Effector CD4-positive, alpha-beta T cell (primary cell): ENCODE measurements around the gene THRSP.
A peak's percentile ranks its signal among the peaks of the same experiment; 100 is the strongest.
"Not testable (repeated sequence)": the region's sequence is repeated elsewhere in the genome, so short reads cannot be mapped to it uniquely, and the experiment has no call there.

Experiments used
- DNase-seq: peaks from one replicate; pipeline ENCODE4 v3.0.0-alpha.2; 2020

The THRSP gene

DNA sequence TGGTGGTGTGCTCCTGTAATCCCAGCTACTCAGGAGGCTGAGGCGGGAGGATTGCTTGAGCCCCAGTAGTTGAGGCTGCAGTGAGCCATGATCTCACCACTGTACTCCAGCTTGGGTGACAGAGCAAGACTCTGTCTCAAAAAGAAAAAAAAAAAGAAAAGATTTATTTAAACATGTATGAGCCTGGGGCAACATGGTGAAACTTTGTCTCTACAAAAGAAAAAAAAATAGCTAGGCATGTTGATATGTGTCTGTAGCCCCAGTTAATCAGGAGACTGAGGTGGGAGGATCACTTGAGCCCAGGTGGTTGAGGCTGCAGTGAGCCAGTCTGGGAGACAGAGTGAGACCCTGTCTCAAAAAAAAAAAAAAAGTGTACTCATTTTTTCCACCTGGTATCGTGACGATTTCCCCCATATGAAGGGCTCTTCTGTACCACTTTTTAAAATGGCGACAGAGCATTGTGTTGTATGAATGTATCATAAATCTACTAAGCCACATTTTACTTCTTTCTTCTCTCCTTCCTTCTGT is 24.2 kb upstream of the THRSP start:
- DNase-seq = no peak

DNA sequence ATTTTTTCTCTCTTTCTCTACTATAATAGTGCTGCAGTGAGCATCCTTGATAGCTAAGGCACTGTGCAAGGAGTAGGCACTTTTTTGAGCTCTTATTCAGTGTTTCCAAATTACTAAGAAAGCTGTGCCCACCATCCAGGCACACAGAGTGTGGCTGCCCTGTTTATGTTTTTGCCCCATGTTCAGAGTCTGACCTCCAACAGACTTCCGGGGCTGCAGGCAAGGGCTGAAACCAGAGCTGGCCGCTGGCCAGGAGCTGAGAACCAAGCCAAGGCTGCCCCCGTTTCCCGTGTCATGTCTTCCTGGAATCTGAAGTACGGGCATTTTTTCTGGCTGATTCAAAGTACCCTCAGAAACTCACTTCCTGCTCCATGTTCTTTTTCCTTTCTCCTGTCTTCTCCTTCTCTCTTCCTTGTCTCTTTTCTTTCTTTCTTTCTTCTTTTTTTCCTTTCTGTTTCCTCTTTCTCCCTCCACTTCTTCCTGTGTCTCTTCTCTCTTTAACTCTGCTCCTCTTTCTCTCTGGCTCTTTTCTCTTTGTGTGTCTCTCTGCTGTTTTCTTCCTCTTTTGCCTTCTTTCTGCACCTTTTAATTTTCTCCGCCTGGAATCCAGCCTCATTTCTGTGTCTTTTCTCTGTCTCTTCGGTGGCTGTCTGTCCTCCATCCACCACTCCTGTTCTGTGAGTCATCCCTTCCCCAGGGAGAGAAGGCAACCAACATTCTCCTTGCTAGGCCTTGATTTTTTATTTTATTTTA is 23.6 kb upstream of the THRSP start:
- DNase-seq = no peak

DNA sequence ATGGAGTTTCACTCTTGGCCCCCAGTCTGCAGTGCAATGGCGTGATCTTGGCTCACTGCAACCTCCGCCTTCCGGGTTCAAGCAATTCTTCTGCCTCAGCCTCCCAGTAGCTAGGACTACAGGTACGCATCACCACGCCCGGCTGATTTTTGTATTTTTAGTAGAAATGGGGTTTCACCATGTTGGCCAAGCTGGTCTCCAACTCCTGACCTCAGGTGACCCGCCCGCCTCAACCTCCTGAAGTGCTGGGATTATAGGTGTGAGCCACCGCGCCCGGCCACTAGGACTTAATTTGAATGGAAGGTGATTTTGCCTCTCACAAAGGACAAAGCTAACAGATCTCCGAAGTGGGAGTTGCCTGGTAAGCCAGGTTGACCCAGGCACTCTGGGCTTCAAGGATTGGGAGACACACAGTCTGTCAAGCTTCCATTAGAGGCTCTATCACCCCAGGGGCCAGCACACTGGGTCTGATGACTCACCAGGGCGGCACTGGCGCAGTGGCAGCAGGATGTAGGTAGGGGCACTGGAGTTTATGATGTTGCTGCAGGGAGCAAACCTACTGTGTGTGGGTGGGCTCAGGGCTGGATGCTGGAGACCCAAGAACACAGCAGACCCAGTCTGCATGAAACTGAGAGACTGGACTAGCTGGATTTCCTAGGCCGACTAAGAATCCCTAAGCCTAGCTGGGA is 22.8 kb upstream of the THRSP start:
- DNase-seq = no peak

DNA sequence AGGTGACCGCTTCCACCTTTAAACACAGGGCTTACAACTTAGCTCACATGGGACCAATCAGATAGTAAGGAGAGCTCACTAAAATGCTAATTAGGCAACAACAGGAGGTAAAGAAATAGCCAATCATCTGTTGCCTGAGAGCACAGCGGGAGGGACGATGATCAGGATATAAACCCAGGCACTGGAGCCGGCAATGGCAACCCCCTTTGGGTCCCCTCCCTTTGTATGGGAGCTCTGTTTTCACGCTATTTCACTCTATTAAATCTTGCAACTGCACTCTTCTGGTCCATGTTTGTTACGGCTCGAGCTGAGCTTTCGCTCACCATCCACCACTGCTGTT is 22.3 kb upstream of the THRSP start:
- not testable (repeated sequence) for DNase-seq

DNA sequence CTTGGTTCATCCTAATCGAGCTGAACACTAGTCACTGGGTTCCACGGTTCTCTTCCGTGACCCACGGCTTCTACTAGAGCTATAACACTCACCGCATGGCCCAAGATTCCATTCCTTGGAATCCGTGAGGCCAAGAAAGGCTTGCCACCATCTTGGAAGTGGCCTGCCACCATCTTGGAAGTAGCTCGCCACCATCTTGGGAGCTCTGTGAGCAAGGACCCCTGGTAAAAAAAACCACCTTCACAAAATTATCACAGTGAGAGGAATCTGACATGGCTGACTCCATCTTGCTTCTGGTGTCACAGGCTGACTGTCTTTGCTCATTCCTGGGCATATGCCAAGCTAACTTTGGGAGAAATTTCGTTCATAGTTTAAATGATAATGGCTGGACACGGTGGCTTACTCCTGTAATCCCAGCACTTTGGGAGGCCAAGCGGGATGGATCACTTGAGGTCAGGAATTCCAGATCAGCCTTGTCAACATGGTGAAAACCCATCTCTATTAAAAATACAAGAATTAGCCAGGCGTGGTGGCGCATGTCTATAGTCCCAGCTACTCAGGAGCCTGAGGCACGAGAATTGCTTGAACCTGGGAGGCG is 21.7 kb upstream of the THRSP start:
- DNase-seq = no peak

DNA sequence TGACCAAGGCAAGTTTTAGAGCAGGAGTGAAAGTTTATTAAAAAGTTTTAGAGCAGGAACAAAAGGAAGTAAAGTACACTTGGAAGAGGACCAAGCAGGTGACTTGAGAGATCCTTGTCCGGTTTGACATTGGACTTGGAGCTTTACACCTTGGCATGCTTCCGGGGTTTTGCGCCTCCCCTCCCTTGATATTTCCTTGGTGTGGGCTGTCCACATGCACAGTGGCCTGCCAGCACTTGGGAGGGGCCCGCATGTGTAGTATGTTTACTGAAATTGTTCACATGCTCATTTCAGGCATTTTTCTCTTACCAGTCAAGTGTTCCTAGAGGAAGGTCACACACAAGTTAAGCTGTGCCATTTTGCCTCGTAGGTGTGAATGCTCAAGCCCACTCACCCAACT is 19.0 kb upstream of the THRSP start:
- no peak for DNase-seq

DNA sequence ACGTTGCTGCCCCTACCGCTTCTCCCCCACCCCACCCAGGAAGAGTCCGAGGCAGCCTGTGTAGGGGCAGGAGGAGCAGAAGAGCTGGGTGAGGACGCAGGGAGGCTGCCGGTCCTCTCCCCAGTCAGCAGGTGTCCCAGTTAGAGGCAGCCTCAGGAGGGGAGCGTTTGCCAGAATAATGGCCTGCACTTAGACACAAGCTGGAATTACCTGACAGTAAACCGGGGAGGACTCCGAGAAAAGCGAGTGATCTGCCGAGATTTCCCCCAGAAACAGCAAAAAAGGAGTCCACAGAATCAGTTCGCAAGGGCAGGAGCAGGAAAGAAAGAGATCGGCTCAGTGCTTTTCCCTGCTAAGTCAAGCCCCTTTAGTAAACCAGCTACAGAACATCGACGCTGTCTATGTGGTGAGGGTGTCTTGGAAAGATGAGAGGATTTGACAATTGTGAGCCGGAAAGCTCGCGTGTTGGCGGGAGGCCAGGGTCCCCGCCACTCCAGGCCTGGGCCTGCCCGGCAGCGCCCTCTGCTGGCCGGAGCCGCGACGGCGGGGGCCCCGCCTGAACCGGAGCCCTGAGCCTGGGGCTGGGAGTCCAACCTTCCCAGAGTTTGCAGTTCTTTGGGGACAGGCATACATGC is 17.7 kb upstream of the THRSP start:
- DNase-seq = peak; percentile 68

DNA sequence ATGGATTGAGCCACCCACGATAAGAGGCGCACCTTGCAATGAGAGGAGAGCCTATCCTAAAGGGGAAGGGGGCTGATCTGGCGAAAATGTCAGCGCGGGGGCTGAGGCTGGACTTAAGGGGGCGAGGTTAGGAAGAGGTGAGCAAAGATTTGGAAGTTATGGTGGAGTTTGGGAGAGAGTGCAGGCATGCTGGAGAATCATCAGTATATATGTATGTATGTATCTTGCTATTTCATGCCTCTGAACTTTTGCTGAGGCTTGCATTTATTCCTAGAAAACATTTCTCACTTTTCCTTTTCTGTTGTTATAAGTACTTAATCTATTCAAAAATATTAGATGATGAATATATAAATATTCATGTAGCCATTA is 17.2 kb upstream of the THRSP start:
- no peak for DNase-seq

DNA sequence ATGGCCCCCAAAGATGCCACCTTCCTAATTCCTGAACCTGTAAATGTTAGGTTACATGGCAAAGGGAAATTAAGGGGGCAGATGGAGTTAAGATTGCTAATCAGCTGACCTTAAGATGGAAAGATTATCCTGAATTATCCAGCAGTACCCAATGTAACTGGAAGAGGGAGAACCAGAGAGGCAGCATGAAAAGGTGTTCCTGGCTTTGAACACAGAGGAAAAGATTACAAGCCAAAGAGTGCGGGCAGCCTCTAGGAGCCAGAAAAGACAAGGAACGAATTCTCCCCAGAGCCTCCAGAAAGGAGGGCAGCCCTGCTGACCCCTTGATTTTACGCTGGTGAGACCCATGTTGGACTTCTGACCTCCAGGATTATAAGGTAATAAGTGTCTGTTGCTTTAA is 15.1 kb upstream of the THRSP start:
- no peak for DNase-seq

DNA sequence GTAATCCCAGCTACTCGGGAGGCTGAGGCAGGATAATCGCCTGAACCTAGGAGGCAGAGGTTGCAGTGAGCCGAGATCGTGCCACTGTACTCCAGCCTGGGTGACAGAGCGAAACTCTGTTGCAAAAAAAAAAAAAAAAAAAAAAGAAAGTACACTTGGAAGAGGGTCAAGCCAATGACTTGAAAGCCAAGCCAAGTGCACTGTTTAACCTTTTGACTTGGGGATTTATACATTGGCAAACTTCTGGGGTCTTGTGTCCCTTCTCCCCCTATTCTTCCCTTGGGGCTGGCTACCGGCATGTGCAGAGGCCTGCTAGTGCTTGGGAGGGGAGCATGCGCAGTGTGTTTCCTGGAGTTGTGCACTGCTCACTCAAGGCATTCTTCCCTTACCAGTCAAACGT is 14.3 kb upstream of the THRSP start:
- DNase-seq = no peak

DNA sequence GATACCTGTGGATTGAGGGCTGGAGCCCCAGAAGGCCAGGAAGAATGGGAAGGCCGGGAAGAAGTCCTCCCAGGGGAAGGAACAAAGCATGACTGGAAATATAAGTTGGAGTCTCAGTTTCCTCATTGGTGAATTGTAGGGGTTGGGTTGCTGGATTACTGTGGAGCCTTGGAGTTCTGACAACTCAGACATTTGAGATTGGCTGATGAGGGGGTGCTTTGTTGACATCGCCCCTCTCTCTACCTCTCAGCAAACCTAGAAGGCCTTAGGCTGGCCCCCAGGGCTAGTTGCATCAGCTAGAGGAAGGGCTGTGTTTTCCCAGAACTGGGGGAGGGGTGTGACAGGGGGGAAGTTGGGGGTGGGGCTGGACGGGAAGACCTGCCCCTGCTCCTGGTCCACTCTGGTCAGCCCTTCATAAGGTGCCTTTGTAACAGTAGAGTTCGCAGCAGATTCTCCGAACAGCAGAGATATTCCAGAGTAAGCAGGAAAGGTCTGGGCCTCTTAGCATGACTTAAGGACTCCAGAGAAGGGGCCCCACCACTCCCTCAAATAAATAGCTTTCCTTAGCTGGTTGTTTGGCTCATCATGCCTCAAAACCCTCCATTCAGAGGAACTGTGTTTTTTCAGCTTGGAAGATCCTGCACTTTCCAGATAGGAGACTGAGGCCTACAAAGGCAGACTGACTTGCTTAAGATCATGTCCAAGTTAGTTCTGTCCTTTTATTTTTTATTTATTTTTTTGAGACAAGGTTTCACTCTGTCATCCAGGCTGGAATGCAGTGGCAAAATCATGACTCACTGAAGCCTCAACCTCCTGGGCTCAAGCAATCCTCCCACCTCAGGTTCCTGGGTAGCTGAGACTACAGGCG is 12.5 kb upstream of the THRSP start:
- no peak for DNase-seq

DNA sequence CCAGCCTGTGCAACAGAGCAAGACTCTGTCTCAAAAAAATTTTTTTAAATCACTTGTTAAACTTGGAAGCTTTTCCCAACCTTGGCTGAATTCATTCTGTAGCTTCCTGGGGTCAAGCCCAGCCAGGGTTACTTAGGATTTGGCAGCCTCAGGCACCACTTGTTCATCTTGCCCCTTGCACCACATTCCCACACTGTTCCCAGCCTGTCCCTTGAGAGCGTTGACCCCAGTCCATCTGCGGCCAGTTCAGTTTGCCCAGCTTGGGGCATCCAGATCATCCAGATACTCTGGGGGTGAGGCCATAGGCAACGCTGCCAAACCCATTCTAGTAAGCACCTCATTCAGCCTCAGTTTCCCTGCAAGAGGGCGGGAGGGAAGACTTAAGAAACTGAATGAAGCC is 8.7 kb upstream of the THRSP start:
- no peak for DNase-seq

DNA sequence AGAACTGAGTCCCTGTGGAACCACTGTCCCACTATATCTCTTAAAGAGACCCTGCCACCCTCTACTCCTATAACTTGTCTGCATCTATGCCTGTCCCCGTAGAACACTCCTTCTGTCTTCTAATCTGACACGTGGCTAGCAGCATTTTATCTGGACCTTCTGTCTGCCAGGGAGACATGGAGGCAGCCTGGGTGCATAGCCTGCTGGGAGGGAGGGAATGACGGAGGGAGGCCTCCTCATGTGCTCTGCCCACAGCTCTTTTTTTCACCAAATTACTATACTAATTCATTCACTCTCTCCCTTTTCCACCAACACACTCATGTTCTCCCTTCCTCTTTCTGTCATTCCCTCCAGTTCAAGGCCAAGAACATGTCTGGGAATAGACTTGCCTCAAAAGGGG is 7.6 kb upstream of the THRSP start:
- DNase-seq = no peak

DNA sequence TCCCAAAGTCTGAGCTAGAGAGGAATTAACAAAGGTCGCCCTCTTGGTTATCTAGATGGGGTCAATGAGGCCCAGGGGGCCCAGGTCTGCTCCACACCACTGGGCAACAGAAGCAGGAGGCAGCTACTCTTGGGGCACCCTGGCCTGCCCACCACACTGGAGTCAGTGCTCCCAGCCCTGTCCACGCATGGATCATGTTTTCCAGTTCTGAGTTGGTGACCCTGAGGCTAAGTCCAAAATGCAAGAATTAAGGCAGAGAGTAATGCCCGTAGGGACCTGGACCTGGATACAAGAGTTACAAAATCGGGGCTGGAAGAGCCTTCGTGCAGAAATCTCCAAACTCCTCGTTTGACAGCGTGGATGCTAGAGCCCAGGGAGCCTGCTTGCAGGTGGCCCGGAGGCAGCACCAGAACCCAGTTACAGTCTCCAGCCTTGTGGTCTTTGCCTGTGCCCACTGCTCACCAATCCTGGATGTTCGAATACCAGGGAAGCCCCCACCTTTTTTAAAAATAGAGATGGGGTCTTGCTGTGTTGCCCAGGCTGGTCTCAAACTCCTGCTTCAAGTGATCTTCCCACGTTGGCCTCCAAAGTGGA is 6.1 kb upstream of the THRSP start:
- no peak for DNase-seq

DNA sequence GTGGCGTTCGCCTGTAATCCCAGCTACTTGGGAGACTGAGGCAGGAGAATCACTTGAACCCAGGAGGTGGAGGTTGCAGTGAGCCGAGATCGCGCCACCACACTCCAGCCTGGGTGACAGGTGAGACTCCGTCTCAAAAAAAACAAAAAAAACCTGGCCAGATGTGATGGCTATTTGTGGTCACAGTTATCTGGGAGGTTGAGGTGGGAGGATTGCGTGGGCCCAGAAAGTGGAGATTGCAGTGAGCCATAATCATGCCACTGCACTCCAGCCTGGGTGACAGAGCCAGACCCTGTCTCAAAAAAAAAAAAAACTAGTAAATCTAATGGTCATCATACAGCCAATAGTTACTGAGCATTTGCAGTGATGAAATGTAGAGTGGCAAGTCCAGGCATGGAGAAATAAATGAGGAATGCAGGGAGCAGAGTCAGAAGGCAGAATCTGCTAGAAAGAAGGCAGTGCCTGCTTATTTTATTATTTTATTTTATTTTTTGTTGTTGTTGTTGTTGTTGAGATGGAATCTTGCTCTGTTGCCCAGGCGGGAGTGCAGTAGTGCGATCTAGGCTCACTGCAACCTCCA is 3.8 kb upstream of the THRSP start:
- not testable (repeated sequence) for DNase-seq

DNA sequence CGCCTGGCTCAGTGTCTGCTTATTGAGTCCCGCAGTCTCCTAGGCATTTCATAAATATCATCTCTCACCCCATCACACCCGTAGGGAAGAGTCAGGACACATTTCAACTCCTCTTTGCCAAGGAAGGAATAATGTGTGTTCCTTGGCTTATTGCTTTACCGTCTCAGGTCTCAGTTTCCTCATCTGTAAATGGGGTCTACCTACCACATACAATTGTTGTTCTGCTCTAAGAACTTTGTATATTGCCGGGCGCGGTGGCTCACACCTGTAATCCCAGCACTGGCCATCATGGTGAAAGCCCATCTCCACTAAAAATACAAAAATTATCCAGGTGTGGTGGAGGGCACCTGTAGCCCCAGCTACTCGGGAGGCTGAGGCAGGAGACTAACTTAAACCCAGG is 3.1 kb upstream of the THRSP start:
- no peak for DNase-seq

DNA sequence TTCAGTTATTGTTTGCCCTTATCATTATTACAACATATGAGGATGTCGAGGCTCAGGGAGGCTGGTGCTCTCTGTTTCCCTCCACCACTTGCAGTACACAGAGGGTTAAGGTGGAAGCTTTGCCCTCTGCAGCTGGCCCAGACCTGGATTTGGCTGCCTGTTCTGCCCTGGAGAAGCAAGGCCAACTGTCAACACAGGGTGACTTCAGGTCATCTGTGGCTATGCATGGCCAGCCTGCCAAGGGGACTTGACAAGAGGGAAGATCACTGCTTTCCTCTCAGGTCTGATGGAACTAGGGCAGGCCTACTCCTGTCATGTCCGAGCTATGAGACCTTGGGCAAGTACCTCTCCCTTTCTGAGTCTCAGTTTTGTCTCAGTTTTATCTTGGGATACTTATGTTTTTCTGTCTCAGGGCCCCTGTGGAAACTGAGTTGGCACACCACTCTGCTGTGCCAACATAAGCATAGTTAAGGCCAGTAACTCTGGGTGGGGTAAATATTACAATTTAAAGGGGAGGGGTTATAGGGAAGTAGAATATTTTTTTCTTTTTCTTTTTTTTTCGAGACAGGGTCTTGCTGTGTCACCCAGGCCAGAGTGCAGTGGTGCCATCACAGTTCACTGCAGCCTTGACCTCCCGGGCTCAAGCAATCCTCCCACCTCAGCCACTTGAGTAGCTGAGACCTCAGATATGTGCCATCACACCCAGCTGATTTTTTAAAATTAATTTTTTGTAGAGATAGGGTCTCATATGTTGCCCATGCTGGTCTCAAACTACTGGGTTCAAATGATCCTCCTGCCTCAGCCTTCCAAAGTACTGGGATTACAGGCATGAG is 2.4 kb upstream of the THRSP start:
- no peak for DNase-seq

DNA sequence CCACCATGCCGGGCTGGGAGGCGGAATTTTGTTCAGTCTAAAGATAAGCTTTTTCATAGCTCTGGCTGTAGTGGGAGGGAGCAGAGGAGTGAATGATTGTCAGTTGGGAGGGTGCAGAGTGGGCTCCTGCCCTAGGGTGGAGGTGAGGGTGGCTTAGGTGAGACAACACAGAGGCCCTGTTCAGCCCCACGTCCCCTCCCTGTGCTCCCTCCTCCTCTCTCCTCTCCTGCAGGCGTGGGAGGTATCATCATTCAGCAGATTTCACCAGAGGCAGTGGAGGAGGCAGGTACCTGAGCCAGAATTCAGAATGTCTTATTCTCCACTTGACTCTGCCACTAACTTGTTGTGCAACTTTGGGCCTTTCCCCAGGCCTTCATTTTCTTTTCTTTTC is 1.7 kb upstream of the THRSP start:
- DNase-seq = no peak

DNA sequence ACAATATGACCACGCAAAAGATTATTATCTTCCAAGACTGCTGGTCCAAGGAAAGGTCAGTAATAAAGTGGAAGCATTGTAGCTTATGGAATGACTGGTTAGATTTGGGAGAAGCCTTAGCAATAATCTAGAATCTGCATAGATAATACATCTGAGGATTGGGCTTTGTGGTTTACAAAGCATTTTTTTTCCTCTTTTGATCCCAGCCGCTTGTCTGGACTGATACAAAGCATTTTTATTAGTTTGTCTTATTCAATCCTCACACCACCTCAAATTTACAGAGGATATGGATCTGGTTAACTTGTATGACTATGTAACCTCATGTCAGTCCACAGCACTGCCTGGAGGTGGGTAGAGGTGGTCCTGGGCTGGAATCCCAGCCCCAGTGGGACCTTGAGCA is 990 bp upstream of the THRSP start:
- DNase-seq = no peak

DNA sequence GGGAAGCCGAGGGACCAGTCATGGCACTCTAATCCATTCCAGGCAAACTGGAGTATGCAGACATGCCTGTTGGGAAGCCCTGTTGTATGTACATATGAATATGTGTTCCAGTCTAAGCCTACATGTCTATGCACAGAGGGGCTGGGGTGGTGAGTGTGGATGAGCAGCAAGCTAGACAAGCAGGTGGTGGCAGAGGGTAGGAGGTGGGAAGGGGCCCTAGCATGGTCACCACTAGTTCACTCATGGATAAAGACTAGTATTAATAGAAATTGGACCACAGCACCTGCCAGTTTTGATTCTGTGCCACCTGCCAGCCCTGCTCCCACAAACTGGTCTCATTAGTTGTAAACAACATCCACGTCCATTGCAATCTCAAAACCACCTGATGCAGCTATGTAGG is 1.5 kb downstream of the THRSP start:
- no peak for DNase-seq

DNA sequence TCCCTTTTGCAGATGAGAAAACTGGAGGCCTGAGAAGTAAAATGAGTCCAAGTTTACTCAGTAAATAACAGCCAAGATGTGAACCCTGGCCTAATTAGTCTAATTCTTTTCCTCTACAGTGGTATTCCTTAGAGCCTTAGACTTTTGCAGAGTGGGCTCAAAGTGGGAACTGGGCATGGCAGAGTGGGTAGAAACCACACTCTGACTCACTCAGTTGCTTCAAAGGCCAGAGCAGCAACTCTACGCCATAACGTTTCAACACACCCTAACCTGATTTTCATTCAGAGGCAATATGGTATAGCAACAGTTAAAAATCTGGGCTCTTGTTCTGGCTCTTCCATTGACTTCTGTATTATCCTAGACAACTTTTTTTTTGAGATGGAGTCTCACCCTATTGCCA is 2.8 kb downstream of the THRSP start:
- DNase-seq = no peak
